Fibroblast of the aortic adventitia (primary cell): Measurements from ENCODE around the gene ONECUT2. TPM values are rescaled to one million over a fixed set of nuclear protein-coding genes. Genes with fewer than 3 reads are reported as not detected.

Experiments used
- DNase-seq: peaks from one replicate; pipeline ENCODE4 v3.0.0-alpha.2; 2010; ENCODE audit warnings: low read depth
- H3K4me3 ChIP-seq: 2 replicates; pipeline ENCODE4 v1.5.1; 2011; ENCODE audit warnings: low read depth, mild to moderate bottlenecking, control low read depth, low read length, moderate library complexity
- total RNA-seq: library from RNA; depleted of rRNA; stranded (reverse); fragments of >200 nt; gene quantifications from 2 replicates; pipeline ENCODE4 v1.2.3, GENCODE V29; 2012; ENCODE audit warnings: low replicate concordance
- TF ChIP-seq, protein P1 (sequence below): IDR thresholded peaks from 2 replicates; pipeline ENCODE4 v1.5.1; 2011; ENCODE audit warnings: mild to moderate bottlenecking, low read length, control low read depth, inconsistent platforms; ENCODE audit not compliant: insufficient read depth

ONECUT2 gene
- total RNA-seq, 1 donor, result under 0.01 TPM

GRCh38 chr18:57534511-57534909 lies 99.3 kb downstream of the ONECUT2 start:
- no peak overlapping the region for H3K4me3 ChIP-seq
- TF ChIP-seq, protein P1, sequence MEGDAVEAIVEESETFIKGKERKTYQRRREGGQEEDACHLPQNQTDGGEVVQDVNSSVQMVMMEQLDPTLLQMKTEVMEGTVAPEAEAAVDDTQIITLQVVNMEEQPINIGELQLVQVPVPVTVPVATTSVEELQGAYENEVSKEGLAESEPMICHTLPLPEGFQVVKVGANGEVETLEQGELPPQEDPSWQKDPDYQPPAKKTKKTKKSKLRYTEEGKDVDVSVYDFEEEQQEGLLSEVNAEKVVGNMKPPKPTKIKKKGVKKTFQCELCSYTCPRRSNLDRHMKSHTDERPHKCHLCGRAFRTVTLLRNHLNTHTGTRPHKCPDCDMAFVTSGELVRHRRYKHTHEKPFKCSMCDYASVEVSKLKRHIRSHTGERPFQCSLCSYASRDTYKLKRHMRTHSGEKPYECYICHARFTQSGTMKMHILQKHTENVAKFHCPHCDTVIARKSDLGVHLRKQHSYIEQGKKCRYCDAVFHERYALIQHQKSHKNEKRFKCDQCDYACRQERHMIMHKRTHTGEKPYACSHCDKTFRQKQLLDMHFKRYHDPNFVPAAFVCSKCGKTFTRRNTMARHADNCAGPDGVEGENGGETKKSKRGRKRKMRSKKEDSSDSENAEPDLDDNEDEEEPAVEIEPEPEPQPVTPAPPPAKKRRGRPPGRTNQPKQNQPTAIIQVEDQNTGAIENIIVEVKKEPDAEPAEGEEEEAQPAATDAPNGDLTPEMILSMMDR, result no peak
- DNase-seq, result no peak

GRCh38 chr18:57538614-57539013 lies 103.4 kb downstream of the ONECUT2 start:
- TF ChIP-seq, protein P1, result no peak
- H3K4me3 ChIP-seq, result no peak overlapping the region
- DNase-seq, result no peak

GRCh38 chr18:57539702-57540101 lies 104.5 kb downstream of the ONECUT2 start:
- TF ChIP-seq, protein P1, result no peak
- no peak overlapping the region for H3K4me3 ChIP-seq
- DNase-seq, result no peak

Other genes starting within 250 kb of the ONECUT2 start
- 0.08 TPM in 1 of 2 replicates, not detected in the other for gene ST8SIA3, start 82.8 kb upstream of the ONECUT2 start, total RNA-seq
- 13.8 and 29.9 TPM in 2 replicates for gene FECH, start 151.3 kb downstream of the ONECUT2 start, total RNA-seq
- 235 and 322 TPM in 2 replicates for gene NARS1, start 186.5 kb downstream of the ONECUT2 start, total RNA-seq